HEK293T (cell line): ENCODE data around the gene NAA25.

ENCODE experiments used
- CTCF ChIA-PET: fragments of 350-600 bp; formaldehyde crosslinking; extraction: SDS; loops from one replicate; lab custom pipeline; 2021; ENCODE audit warnings: antibody characterized with exemption, inconsistent platforms; lab: Yijun Ruan, JAX
- POLR2A ChIA-PET: fragments of 350-600 bp; formaldehyde crosslinking; extraction: SDS; loops from one replicate; lab custom pipeline; 2020; ENCODE audit warnings: antibody characterized with exemption, inconsistent platforms; lab: Yijun Ruan, JAX
- DNase-seq: peaks from one replicate; pipeline ENCODE4 v3.0.0; 2012; ENCODE audit warnings: mixed read lengths; ENCODE audit errors: extremely low spot score
- ARNT ChIP-seq: fragments of 450-650 bp; IDR thresholded peaks from 2 replicates; pipeline ENCODE4 v1.6.1; 2017; ENCODE audit warnings: mild to moderate bottlenecking
- BHLHE40 ChIP-seq: fragments of 450-650 bp; IDR thresholded peaks from 2 replicates; pipeline ENCODE4 v1.6.1; 2016; ENCODE audit warnings: mild to moderate bottlenecking, moderate library complexity, borderline replicate concordance
- CTBP1 ChIP-seq: fragments of 450-650 bp; IDR thresholded peaks from 2 replicates; pipeline ENCODE4 v1.6.1; 2016; ENCODE audit warnings: borderline replicate concordance
- ELF4 ChIP-seq: fragments of 450-650 bp; IDR thresholded peaks from 2 replicates; pipeline ENCODE4 v1.6.1; 2017; ENCODE audit warnings: antibody characterized with exemption
- FOXA1 ChIP-seq: fragments of 450-650 bp; IDR thresholded peaks from 2 replicates; pipeline ENCODE4 v1.6.1; 2016; ENCODE audit warnings: mild to moderate bottlenecking
- FOXK2 ChIP-seq: fragments of 450-650 bp; IDR thresholded peaks from 2 replicates; pipeline ENCODE4 v1.6.1; 2016; ENCODE audit warnings: mild to moderate bottlenecking
- FOXM1 ChIP-seq: fragments of 450-650 bp; IDR thresholded peaks from 2 replicates; pipeline ENCODE4 v1.6.1; 2017; ENCODE audit warnings: mild to moderate bottlenecking, borderline replicate concordance
- HDGF ChIP-seq: fragments of 450-650 bp; IDR thresholded peaks from 2 replicates; pipeline ENCODE4 v1.6.1; 2017; ENCODE audit warnings: antibody characterized with exemption, borderline replicate concordance
- L3MBTL2 ChIP-seq: fragments of 450-650 bp; conservative IDR thresholded peaks from 2 replicates; pipeline ENCODE4 v1.6.1; 2016; ENCODE audit warnings: mild to moderate bottlenecking
- LEF1 ChIP-seq: fragments of 450-650 bp; IDR thresholded peaks from 2 replicates; pipeline ENCODE4 v1.6.1; 2017; ENCODE audit warnings: mild to moderate bottlenecking, borderline replicate concordance
- NFRKB ChIP-seq: fragments of 450-650 bp; IDR thresholded peaks from 2 replicates; pipeline ENCODE4 v1.6.1; 2016; ENCODE audit warnings: mild to moderate bottlenecking, moderate library complexity
- SP1 ChIP-seq: fragments of 450-650 bp; IDR thresholded peaks from 2 replicates; pipeline ENCODE4 v1.6.1; 2017
- SUZ12 ChIP-seq: fragments of 450-650 bp; IDR thresholded peaks from 2 replicates; pipeline ENCODE4 v1.6.1; 2016; ENCODE audit warnings: mild to moderate bottlenecking
- TARDBP ChIP-seq: fragments of 450-650 bp; IDR thresholded peaks from 2 replicates; pipeline ENCODE4 v1.6.1; 2016
- ZNF384 ChIP-seq: fragments of 450-650 bp; IDR thresholded peaks from 2 replicates; pipeline ENCODE4 v1.6.1; 2016
- TF ChIP-seq, protein P1 (sequence below): fragments of 450-650 bp; IDR thresholded peaks from 2 replicates; pipeline ENCODE4 v1.6.1; 2016

The NAA25 gene

DNA sequence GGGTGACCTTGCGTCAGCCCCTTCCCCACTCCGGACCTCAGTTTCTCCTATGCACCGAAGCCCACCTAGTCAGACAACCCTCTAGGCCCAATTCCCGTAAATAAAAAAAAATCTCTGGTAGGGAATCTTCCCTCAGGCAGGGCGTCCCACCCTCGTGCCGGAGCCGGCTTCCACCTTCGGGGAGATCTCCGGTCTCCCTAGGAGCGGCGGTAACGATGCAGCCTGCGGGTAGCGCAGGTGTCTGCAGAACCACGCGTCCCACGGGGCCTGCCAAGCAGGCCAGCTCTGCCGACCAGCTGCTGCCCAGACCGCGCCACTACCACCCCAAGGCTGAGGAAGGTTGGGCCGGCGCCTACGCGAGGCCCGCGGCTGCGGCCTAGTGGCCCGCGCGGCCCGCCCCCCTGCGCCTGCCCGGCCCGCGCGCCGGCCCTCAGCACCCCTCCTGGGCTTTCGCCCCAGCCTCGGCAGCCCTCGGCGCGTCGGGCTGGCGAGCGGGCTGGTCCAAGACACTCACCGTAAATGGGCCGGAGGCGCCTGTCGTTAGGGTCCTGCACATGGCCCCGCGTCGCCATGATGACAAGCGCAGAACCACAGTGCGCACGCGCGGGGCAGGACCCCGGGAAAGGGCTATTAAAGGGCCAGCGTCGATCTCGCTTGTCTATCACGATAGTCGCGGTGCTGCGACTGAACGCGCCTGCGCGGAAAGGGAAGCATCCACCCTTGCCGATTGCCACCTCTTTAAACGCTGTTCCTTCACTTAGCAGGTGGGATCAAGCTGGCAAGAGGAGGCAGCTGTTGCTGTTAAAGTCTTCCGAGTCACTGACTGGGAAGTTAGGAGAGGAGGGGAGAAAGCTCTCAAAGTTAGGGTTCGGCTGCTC is at the start of gene NAA25:
NAA25 (minus strand) TSS at position 582 of the 878 bp plus-strand sequence; CDS start at position 572, 10 bp downstream.
- peak; percentile 84 for DNase-seq
- ChIA-PET POLR2A (interaction anchor here (0.7 to 4.9 kb wide), 13 partner anchors 8 to 871 kb away, joined by 3 to 28 read pairs (median 5); partner anchors contain the start of genes ERP29, TMEM116 and TRAFD1), CTCF (no interaction called here)
- TF ChIP-seq L3MBTL2 (peak; percentile 72), ZNF384 (no peak)
- TF ChIP-seq, protein P1, sequence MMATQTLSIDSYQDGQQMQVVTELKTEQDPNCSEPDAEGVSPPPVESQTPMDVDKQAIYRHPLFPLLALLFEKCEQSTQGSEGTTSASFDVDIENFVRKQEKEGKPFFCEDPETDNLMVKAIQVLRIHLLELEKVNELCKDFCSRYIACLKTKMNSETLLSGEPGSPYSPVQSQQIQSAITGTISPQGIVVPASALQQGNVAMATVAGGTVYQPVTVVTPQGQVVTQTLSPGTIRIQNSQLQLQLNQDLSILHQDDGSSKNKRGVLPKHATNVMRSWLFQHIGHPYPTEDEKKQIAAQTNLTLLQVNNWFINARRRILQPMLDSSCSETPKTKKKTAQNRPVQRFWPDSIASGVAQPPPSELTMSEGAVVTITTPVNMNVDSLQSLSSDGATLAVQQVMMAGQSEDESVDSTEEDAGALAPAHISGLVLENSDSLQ: peak; percentile 64; the same call in 1 of the 2 replicates

- TF ChIP-seq SUZ12 (no peak), FOXA1 (no peak), TARDBP (no peak), ELF4 (no peak), LEF1 (no peak), FOXM1 (no peak), HDGF (no peak), NFRKB (no peak), L3MBTL2 (no peak), ZNF384 (no peak), SP1 (no peak), ARNT (no peak), BHLHE40 (no peak), CTBP1 (no peak), FOXK2 (no peak)
- TF ChIP-seq, protein P1: no peak
- POLR2A ChIA-PET: no interaction called here
- CTCF ChIA-PET: no interaction called here
- no peak for DNase-seq
Observed at GRCh38 chr12:112153893-112154219, 45.3 kb upstream of the NAA25 start.

DNA sequence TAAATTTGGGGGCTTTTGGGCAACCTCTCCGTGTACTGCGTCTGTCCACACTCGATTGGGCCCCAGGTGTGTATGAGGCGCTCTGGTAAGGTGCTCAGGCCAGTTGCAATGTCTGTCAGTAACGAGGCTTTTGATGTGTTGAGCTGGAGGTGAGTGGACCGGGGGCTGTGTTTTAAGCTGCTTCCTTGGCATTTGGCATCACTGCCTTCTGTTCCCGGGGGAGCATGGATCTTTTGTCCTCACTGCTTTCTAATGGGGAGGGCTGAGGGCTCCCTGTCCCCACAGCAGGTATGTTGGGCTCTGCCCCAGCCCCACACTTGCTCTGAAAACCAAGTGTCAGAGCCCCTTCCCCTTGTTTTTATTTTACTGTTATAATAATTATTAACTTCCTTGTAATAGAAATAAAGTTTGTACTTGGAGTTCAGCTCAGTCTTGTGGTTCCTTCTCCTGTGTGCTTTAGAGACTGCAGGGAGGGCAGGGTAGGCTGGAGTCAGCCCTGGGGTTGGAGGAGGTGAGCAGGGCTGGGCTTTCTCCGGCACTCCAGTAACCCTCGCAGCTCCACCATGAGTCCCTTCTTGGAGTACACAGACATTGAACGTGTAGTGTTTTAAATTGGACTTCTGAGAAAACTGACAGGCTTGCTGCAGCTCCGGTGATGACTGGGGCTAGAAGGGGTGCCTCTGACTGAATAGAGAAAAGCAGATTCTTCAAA is 44.8 kb upstream of the NAA25 start:
- ChIA-PET CTCF (no interaction called here), POLR2A (no interaction called here)
- TF ChIP-seq HDGF (no peak), FOXK2 (no peak), SUZ12 (no peak), ARNT (no peak), FOXA1 (no peak), SP1 (no peak), ELF4 (no peak), ZNF384 (no peak), BHLHE40 (no peak), LEF1 (no peak), FOXM1 (no peak), CTBP1 (no peak)
- TF ChIP-seq, protein P1: no peak
- DNase-seq: no peak

DNA sequence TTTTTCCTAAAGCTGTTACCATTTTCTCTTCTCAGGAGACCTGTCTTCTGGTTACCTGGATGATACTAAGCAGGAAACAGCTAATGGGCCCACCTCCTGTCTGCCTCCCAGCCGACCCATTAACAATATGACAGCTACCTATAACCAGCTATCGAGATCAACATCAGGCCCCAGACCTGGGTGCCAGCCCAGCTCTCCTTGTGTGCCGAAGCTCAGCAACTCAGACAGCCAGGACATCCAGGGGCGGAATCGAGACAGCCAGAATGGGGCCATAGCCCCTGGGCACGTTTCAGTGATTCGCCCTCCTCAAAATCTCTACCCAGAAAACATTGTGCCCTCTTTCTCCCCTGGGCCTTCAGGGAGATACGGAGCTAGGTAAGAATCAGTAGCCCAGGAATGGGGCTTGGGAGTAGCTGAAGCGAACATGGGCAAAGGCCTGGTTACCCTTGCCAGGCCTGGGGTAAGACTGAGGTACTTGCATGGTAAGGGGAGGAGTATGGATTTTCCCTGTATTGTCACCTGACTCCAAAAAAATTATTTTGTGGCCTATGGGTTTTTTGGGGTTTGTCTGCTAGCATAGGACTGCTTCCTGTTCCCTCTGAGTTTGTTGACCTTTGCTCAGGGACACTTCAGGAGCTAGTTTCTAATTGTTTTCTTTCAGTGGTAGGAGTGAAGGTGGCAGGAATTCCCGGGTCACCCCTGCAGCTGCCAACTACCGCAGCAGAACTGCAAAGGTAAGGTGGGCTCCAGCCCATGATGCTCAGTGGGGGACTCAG is 43.4 kb upstream of the NAA25 start:
- TF ChIP-seq ARNT (no peak), ELF4 (no peak), LEF1 (no peak), BHLHE40 (no peak), TARDBP (no peak), SUZ12 (no peak), HDGF (no peak), SP1 (no peak), FOXA1 (no peak), NFRKB (no peak), FOXK2 (no peak), CTBP1 (no peak), ZNF384 (no peak), L3MBTL2 (no peak)
- TF ChIP-seq, protein P1: no peak
- POLR2A ChIA-PET: no interaction called here
- CTCF ChIA-PET: interaction anchor here (0.6 kb wide), 2 partner anchors 108 to 305 kb away, joined by 3 to 10 read pairs; no protein-coding TSS in a partner anchor
- DNase-seq: no peak

GRCh38 chr12:112149596-112149995 is 41.0 kb upstream of the NAA25 start:
- ChIA-PET POLR2A (no interaction called here), CTCF (no interaction called here)
- DNase-seq: no peak
- no peak for TF ChIP-seq SUZ12
- TF ChIP-seq HDGF: no peak
- TF ChIP-seq L3MBTL2: no peak
- TF ChIP-seq TARDBP: no peak
- no peak for TF ChIP-seq FOXM1
- no peak for TF ChIP-seq ARNT
- TF ChIP-seq ELF4: no peak
- TF ChIP-seq CTBP1: no peak
- TF ChIP-seq NFRKB: no peak
- no peak for TF ChIP-seq LEF1
- TF ChIP-seq FOXK2: no peak
- TF ChIP-seq SP1: no peak
- TF ChIP-seq ZNF384: no peak
- no peak for TF ChIP-seq BHLHE40
- TF ChIP-seq, protein P1: no peak
- TF ChIP-seq FOXA1: no peak
